Frontal cortex (tissue), 4 donors: ENCODE data around the gene CCDC9B. TPM values are rescaled to one million over a fixed set of nuclear protein-coding genes. Genes with fewer than 3 reads are reported as not detected.

Experiments
- DNase-seq, 2 donors: peaks; one replicate each; pipeline ENCODE4 v3.0.0; 2012; ENCODE audit warnings: low spot score in 2 of 2
- FAIRE-seq: peaks from 2 replicates; lab custom pipeline; 2012; peaks lifted over from hg19 to GRCh38; lab: Jason Lieb, UNC
- total RNA-seq: library from RNA; depleted of rRNA; stranded (reverse); fragments of >200 nt; gene quantifications from one replicate; pipeline ENCODE4 v1.2.3, GENCODE V29; 2014
- donor health status: control.
- donor health status: control.
- donor health status: control.

CCDC9B gene
- total RNA-seq, 1 donor from 2014 or later = 0.41 TPM

DNA sequence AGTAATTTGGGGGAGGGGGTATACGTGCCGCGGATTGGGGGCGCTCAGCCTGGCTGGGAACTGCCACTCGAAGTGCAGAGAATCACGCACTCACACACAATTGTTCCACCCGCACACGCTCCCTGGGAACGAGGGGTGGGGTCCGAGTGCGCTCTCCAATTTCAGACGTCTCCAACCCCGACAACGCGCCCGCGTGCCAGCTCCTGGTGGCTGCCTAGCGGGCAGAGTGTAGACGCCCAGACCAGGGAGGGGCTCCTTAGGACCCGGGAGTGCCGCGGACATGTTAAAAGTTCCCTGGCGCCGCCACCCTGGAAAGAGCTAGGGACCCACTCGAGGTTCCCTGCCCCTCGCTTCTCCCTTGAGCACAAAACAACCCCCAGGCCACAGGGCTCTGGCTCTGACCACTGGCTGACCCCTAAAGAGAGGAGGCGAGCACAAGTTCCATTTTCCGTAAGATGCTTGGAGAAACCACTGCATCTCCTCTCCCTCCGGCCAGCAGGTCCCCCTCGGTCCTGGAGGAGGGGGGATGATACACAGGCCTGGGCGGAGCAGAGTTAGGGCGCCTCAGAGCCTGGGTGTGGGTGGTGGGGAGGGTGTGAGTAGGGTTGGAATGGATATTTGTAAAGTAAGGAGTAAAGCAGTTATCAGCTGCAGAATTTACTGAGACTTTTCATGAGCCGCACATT lies 57.0 kb downstream of the CCDC9B start:
- no peak for DNase-seq
- FAIRE-seq = no peak

DNA sequence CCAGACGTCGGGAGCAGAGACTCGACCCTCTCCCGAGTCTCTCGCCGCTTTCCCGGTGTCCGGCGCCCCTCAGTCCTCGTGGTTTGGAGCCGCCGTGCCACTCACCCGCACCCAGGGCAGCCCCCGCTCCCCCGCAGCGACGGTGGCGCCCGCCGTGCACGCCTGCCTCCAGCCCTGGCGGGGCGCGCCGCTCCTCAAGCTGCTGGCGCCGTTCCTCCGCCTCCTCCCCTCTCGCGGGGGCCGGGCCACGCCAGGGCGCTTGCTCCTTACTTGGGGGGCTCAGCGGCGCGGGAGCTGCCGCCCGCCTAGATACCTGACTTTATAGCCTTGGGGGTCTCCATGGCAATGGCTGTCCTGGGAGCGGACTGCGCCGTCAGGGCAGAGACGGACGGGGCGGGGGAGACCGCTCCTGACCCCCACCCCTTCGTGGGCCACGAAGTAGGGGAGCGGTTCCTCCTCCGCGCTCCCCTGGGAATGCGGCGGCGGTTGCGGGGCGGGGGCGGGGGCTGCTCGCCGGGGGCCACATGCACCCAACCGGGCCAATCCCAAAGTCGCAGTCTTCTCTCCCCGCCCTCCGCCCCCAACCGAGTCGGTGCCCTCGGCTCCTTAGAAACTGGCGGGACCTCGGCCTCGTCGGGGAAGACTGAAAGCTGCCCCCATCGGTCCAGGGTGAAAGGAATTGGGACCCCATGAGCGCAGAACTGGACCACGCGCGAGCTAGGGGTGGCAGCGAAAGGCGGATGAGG lies 57.7 kb downstream of the CCDC9B start, which contains the start of gene ANKRD63:
TSS of gene ANKRD63 (minus strand) at position 196 of the 746 bp plus-strand sequence. CDS start 478 bp downstream, outside the sequence.
- FAIRE-seq = no peak

DNA sequence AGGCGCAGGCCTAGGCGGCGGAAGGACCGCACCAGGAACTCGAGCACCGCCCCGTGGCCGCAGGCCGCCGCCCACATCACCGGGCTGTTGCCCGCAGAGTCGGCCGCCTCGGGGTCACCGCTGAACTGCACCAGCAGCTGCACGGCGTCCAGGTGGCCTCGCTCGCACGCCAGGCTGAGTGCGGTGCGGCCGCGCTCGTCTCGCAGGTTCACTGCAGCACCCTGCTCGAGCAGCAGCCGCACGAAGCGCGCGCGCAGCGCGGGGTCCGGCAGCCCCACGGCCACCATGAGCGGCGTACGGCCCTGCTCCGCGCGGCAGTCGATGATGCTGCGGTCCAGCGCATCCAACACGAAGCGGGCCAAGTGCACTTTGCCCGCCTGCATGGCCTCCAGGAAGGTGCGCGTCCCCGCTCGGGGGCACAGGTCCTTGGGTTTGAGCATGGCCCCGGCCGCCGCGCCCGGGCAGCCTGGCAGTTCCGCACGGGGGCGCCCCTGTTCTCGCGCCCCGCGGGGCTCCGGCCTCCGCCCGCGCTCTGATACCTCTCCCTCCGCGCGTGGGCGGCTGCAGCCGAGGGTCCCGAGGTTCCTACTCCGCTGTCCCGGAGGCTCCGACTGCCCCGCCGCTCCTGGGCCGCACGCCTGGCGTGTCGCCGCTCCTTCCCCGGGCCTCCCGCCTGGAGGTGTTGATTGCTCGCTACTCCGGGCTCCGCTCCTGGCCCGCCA lies 58.4 kb downstream of the CCDC9B start:
- DNase-seq (peak; percentile 52 to 61), FAIRE-seq (no peak)

More for the DNA sequence above, 57.7 kb downstream of the CCDC9B start, which contains the start of gene ANKRD63:
- DNase-seq = peak in 1 of 2 donors; percentile 56

DNA sequence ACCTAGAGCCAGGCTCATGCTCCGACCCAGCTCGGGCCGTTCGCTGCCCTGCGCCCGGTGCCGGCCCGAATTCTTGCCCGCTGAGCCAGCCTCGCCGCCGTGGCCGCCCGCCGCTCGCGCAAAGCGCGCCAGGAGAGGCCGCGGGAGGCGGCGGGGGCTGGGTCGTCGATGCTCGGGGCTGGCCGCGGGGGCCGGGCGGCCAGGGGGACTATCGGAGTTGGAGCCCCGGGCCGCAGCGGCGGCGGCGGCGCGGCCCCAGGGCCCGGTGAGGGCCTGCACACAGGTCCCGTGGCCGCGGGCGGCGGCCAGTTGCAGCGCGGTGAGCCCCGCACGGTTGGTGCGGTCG lies 59.0 kb downstream of the CCDC9B start:
- DNase-seq (no peak), FAIRE-seq (no peak)

Other genes with a start within 250 kb of the CCDC9B start
- gene BMF, start 232.1 kb downstream of the CCDC9B start, total RNA-seq = 2.9 TPM
- 11.4 TPM for gene BUB1B, start 179.9 kb downstream of the CCDC9B start, total RNA-seq
- 11.8 TPM for gene PAK6, start 101.9 kb downstream of the CCDC9B start, total RNA-seq
- gene ANKRD63, start 57.9 kb downstream of the CCDC9B start, total RNA-seq = 2.0 TPM
- 4.1 TPM for gene PLCB2, start 33.0 kb downstream of the CCDC9B start, total RNA-seq
- gene INAFM2, start 17.2 kb downstream of the CCDC9B start, total RNA-seq = 10.6 TPM
- gene PHGR1, start 10.1 kb upstream of the CCDC9B start, total RNA-seq = not detected
- gene DISP2, start 17.3 kb upstream of the CCDC9B start, total RNA-seq = 5.3 TPM
- gene KNSTRN, start 41.8 kb upstream of the CCDC9B start, total RNA-seq = 22.4 TPM
- gene IVD, start 64.9 kb upstream of the CCDC9B start, total RNA-seq = 15.1 TPM
- gene BAHD1, start 100.0 kb upstream of the CCDC9B start, total RNA-seq = 7.3 TPM
- 0.82 TPM for gene CHST14, start 130.0 kb upstream of the CCDC9B start, total RNA-seq
- 23.6 TPM for gene CCDC32, start 224.1 kb upstream of the CCDC9B start, total RNA-seq
- 15.9 TPM for gene RPUSD2, start 228.4 kb upstream of the CCDC9B start, total RNA-seq